HuH-7.5 (cell line): ENCODE data around the gene NTF4.
"Not testable (repeated sequence)": the region's sequence is repeated elsewhere in the genome, so short reads cannot be mapped to it uniquely, and the experiment has no call there.

ENCODE experiments used
- DNase-seq: peaks from one replicate; pipeline ENCODE4 v3.0.0; 2011; ENCODE audit warnings: low spot score

NTF4 gene

DNA sequence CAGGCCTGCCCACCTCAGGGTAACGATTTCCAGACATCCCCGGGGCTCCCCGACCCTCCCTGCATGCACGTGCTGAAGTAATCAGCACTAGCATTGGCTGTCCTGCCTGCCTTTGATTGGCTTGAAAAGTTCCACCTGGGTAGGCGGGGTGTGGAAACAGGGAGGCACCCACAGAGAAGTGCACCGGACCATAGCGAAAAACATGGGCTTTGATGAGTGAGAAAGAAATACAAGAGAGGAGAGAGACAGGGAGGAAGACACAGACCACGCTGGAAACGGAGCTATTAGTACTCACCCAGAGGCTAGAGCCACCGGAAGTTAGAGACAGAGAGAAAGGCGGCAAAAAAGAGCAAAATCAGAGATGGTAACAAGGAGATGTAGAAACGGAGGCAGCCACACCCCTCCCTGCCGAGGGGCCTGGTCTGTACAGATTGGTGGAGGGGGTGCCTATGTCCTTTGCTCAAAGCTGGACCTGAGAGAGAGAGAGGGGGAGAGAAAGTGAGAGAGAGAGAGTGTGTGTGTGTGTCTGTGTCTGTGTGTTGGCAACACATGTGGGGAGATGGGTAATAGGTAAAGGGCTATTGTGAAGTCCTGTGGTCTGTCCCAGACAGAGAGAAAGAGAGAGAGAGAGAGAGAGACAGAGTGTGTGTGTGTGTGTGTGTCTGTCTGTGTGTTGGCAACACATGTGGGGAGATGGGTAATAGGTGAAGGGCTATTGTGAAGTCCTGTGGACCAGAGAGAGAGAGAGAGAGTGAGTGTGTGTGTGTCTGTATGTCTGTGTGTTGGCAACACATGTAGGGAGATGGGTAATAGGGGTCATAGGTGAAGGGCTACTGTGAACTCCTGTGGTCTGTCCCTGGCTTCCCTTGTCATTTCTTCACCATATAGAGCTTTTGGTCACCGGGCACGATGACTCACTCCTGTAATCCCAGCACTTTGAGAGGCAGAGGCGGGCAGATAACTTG lies 43.4 kb downstream of the NTF4 start:
- DNase-seq, result no peak

GRCh38 chr19:49020342-49020741 lies 44.3 kb downstream of the NTF4 start:
- DNase-seq, result no peak

- peak; percentile 92 for DNase-seq
These were observed 45.2 kb downstream of the NTF4 start for GRCh38 chr19:49019242-49019932.

DNA sequence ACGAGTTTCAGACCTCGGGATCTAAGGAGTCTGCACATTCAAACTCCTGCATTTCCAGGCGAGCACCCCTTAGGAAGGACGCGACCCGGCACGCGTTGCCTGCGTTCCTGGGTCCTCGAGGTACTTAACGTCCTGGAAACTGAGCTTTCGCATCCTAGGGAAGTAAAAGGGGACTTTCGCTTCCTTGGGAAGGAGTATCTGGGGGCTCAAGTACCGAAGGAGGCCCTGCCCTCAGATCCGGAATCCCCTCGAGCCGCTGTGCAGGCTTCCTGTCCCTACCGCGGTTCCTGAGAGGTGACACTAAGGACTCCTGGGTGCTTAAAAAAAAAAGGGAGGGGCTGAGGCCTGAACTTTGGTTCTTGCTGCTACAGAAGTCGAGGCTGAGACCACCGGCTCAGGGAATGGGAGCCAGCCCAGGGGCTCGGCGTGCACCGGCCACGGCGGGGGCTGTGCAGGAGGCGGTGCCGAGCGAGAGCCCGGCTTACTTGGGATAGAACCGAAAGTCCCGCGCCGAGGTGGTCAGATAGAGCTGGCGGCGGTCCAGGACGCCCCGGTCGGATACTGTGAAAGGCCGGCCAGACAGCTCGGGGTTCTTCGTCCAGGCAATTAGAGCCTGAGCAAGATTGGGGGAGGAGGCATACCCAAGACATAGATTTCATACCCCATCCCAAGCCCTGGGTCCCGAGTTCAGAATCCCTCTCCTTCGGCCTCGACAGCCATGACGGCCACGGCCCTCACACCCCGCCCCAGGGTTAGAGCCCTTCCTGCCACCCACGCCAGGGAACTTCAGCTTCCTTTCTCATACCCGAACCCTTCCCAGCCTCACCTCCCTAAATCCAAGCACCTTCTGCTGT lies 46.0 kb downstream of the NTF4 start:
- not testable (repeated sequence) for DNase-seq

DNA sequence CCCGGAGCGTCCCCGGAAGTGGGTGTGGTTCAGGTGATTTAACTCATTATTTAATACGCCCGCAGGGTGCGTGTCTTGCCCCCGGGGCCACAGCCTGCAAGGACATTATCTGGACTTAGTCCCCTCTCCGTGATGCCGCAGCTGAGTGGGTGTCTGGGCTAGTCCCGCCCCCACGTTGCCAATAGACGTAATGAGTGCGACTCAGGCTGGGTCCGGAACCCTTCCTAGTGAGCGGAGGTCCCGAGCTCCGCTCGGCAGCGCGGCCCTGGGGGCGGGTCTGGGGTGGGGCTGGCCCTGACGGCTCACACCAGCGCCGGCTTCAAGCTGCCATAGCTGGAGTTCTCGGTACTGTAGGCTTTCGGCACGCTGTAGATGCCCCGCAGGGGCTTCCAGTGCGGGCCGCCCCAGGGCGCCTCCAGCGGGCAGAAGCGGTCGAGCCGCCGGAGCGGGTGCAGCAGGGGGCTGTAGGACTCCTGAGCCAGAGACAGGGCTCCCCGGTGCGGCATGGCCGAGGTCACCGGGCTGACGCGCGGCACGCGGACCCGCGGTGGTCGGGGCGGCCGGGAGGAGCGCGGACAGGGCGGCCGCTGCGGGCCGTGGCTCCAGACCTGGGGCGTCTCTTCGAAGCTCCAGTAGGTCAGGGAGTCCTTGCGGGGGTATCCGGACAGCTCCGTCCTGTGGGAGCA lies 46.8 kb downstream of the NTF4 start:
- peak; percentile 92 for DNase-seq

GRCh38 chr19:49017041-49017665 lies 47.5 kb downstream of the NTF4 start, which contains the start of gene LHB:
TSS of gene LHB (minus strand) at chr19:49017091. CDS start at chr19:49017081, 10 bp downstream.
- DNase-seq, result no peak

GRCh38 chr19:49016067-49016839 lies 48.4 kb downstream of the NTF4 start:
- no peak for DNase-seq

DNA sequence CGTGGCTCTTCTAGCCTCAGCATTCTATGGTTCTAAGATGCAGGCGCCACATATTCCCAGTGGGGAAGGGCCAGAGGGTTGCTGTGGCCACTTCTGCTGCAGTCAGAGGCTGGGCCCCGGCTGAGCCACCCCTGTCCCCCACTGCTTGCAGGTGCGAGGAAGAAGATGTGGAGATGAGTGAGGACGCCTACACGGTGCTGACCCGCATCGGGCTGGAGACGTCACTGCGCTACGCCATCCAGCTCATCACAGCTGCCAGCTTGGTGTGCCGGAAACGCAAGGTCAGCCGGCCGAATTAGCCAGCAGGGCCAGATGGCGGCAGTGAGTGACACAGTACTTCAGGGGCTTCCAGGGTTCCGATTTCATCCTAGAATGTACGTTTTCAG lies 49.8 kb downstream of the NTF4 start:
- DNase-seq, result no peak

DNA sequence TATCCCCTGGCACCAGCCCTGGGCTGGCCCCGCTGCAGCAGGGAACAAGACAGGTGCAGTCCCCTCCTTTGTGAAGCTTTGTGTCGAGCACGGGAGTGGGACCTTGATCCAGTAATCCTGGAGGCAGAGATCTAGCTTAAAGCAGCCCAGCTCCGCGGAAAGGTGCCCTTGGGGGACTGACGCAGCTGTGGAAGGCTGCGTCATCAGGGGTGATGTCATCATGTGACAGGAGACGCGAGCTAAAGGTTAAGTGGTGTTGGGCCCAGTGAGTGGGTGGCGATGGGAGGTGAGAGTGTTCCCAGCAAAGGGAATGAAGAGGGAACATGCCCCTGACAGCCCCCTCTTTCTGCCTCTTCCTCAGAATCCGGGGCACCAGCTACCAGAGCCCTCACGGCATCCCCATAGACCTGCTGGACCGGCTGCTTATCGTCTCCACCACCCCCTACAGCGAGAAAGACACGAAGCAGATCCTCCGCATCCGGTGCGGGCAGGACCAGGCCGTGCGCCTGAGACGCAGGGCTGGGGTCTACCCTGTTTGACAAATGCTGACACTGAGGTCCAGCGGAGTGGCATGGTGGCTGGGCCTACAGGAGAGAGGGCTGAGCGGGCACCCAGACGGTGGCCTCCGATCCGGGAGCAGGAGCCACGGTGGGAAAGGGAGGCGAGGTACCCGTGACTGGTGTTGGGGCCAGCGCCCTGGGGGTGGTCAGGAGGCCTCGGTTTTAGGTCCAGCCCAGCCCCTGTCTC lies 50.3 kb downstream of the NTF4 start:
- no peak for DNase-seq

DNA sequence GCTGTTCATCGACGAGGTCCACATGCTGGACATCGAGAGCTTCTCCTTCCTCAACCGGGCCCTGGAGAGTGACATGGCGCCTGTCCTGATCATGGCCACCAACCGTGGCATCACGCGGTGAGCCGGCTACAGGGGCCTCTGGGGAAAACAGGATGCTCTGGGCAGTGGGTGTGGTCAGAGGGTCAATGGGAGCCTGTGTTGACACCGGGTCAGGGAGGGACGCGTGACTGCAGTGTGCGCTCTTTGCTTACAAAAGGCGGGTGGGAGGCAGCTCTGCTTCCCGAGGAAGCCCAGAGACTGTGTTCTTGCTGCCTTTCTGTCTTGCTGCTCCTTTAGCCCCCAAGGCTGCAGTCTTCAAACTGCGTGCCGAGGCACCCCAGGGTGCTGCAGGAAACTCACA lies 53.4 kb downstream of the NTF4 start:
- no peak for DNase-seq
